Kidney (tissue), 14 donors: ENCODE data around the gene DLGAP1. TPM values are rescaled to one million over a fixed set of nuclear protein-coding genes. Genes with fewer than 3 reads are reported as not detected.

ENCODE experiments used
- DNase-seq, 5 donors: peaks; one replicate each; pipeline ENCODE4 v3.0.0-alpha.2; 2013 to 2020
- FAIRE-seq: peaks from 2 replicates; lab custom pipeline; 2012; peaks lifted over from hg19 to GRCh38; lab: Jason Lieb, UNC
- H3K27ac ChIP-seq, 2 donors: one replicate each; pipeline ENCODE4 v1.7.0; 2013; ENCODE audit warnings: low read depth in 2 of 2, low read length in 2 of 2, inconsistent platforms in 1 of 2
- H3K27me3 ChIP-seq: one replicate; pipeline ENCODE4 v1.7.1; 2013; ENCODE audit warnings: low read length, inconsistent platforms; ENCODE audit not compliant: control insufficient read depth, insufficient read depth
- H3K36me3 ChIP-seq, 3 donors: one replicate each; pipeline versions ENCODE4 v1.7.0 to v1.7.1; 2013; ENCODE audit warnings: low read length in 3 of 3, control low read depth in 1 of 3, inconsistent platforms in 1 of 3; ENCODE audit not compliant: insufficient read depth in 3 of 3, control insufficient read depth in 2 of 3
- H3K4me1 ChIP-seq, 3 donors: one replicate each; pipeline versions ENCODE4 v1.7.0 to v1.7.1; 2013; ENCODE audit warnings: low read length in 3 of 3, inconsistent platforms in 1 of 3, low read depth in 1 of 3; ENCODE audit not compliant: control insufficient read depth in 2 of 3, insufficient read depth in 2 of 3
- H3K4me3 ChIP-seq, 3 donors: one replicate each; pipeline versions ENCODE4 v1.7.0 to v1.8.1; 2013; ENCODE audit warnings: low read length in 3 of 3, control low read depth in 1 of 3, inconsistent platforms in 1 of 3
- H3K9ac ChIP-seq, 3 donors: one replicate each; pipeline versions ENCODE4 v1.7.0 to v1.7.1; 2013; ENCODE audit warnings: low read length in 3 of 3, control low read depth in 1 of 3, inconsistent platforms in 1 of 3
- H3K9me3 ChIP-seq, 3 donors: one replicate each; pipeline versions ENCODE4 v1.7.0 to v1.7.1; 2013; ENCODE audit warnings: low read length in 3 of 3, control low read depth in 1 of 3, inconsistent platforms in 1 of 3; ENCODE audit not compliant: control insufficient read depth in 2 of 3, insufficient read depth in 1 of 3
- CTCF ChIP-seq: IDR thresholded peaks from 3 replicates; pipeline ENCODE4 v1.5.1; 2012; ENCODE audit warnings: mild to moderate bottlenecking, moderate library complexity, borderline replicate concordance; ENCODE audit not compliant: insufficient read depth; ENCODE audit errors: extremely low read depth
- intact Hi-C: fragments of 100-400 bp; cut with DNase I; formaldehyde crosslinking; loops from one replicate; pipeline ENCODE4 v1.11.1; 2022
- microRNA-seq: library from miRNA; unstranded; fragments of <30 nt; microRNA quantifications from one replicate; pipeline ENCODE4 v1.2.0, GENCODE V29; 2020
- polyA plus RNA-seq: library from polyadenylated mRNA; stranded (reverse); fragments of 350-450 nt; fragmentation: Illumina TruSeq; extraction: RNeasy Lipid Tissue Mini Kit (QIAGEN cat#74804); gene quantifications from one replicate; pipeline ENCODE4 v1.2.3, GENCODE V29; 2014; ENCODE audit warnings: low read depth, low replicate concordance; ENCODE audit not compliant: insufficient read depth
- total RNA-seq: library from RNA; stranded (reverse); fragmentation: NEBNext Ultra II Directional; extraction: Animal tissue kit (Norgen Biotek cat#: 25700); gene quantifications from one replicate; pipeline ENCODE4 v1.2.1, GENCODE V29; 2021
- donor health status: control.
- donor health status: control.
- donor health status: control.
- donor health status: control.
- donor health status: control.
- donor health status: DM: yes; HTN: yes; CAD: no.
- donor health status: Normal renal cell carcinoma (clear cell type).

The DLGAP1 gene
- total and polyA plus RNA-seq, 2 donors from 2014 or later = 1.2 to 32.8 TPM

GRCh38 chr18:3448838-3449511 lies 1006.1 kb downstream of the DLGAP1 start:
- Histone ChIP-seq H3K27me3 (no peaks in the 10 kb centered on the region), H3K9me3 (no peaks in the 10 kb centered on the region), H3K4me1 (no peaks in the 10 kb centered on the region), H3K9ac (peak overlapping the region; percentile 84 to 100 (median 96)), H3K27ac (peak overlapping the region; percentile 98 to 99), H3K4me3 (peak overlapping the region; percentile 79 to 97 (median 90)), H3K36me3 (no peaks in the 10 kb centered on the region)
- intact Hi-C loops = no loop called here
- TF ChIP-seq CTCF = no peak
- FAIRE-seq (no peak), DNase-seq (peak; percentile 70 to 95 (median 83))

GRCh38 chr18:3447895-3448837 lies 1006.9 kb downstream of the DLGAP1 start:
- peak; percentile 51 for FAIRE-seq
- peak; percentile 98 to 99 (median 99) for DNase-seq
- intact Hi-C loops = no loop called here

GRCh38 chr18:3447068-3447894 lies 1007.8 kb downstream of the DLGAP1 start:
- intact Hi-C loops = no loop called here
- FAIRE-seq (no peak), DNase-seq (peak; percentile 78 to 94 (median 86))
- no peak for TF ChIP-seq CTCF
- peak overlapping the region; percentile 58 to 97 (median 79) for H3K4me3 ChIP-seq
- H3K9ac ChIP-seq = peak overlapping the region; percentile 9 to 100 (median 78)
- H3K27ac ChIP-seq = peak overlapping the region; percentile 98 to 99
- no peaks in the 10 kb centered on the region for H3K9me3 ChIP-seq
- no peaks in the 10 kb centered on the region for H3K27me3 ChIP-seq
- H3K4me1 ChIP-seq = no peaks in the 10 kb centered on the region
- H3K36me3 ChIP-seq = no peaks in the 10 kb centered on the region

More at GRCh38 chr18:3447895-3448837, 1006.9 kb downstream of the DLGAP1 start:
- Histone ChIP-seq H3K27ac (peak overlapping the region; percentile 98 to 99), H3K27me3 (no peaks in the 10 kb centered on the region), H3K36me3 (no peaks in the 10 kb centered on the region), H3K9ac (peak overlapping the region; percentile 84 to 100 (median 96)), H3K4me3 (peak overlapping the region; percentile 79 to 97 (median 90)), H3K4me1 (no peaks in the 10 kb centered on the region), H3K9me3 (no peaks in the 10 kb centered on the region)
- no peak for TF ChIP-seq CTCF

Small RNA genes within 50 kb of the gene (microRNA-seq; reads per million reads assigned to microRNA genes)
- gene MIR6718 = 1.0 reads per million
